Fibroblast of skin of scalp (primary cell): ENCODE measurements around the gene CCNO. TPM values are rescaled to one million over a fixed set of nuclear protein-coding genes. Genes with fewer than 3 reads are reported as not detected.

ENCODE experiments used
- DNase-seq: peaks from one replicate; pipeline ENCODE4 v3.0.0-alpha.2; 2013
- polyA plus RNA-seq, 2 experiments: library from polyadenylated mRNA; unstranded; fragments of 120-200 nt; gene quantifications; one replicate each; pipeline ENCODE4 v1.2.1, GENCODE V29; 2013; ENCODE audit not compliant: insufficient read length in 2 of 2

CCNO gene
- not detected for polyA plus RNA-seq (2013, experiment 1 of 2; ENCODE audit: insufficient read length)
- polyA plus RNA-seq (2013, experiment 2 of 2; ENCODE audit: insufficient read length), result not detected

- DNase-seq, result peak; percentile 59
These were observed at the start of gene CCNO for GRCh38 chr5:55232985-55233928. CCNO (minus strand) TSS chr5:55233608; CDS start chr5:55233523, 85 bp downstream.

- DNase-seq, result peak; percentile 58
These were observed 45.4 kb upstream of the CCNO start for GRCh38 chr5:55278778-55279177.

- no peak for DNase-seq
These were observed 43.4 kb upstream of the CCNO start for GRCh38 chr5:55276771-55277170.

GRCh38 chr5:55258339-55258738, 24.9 kb upstream of the CCNO start:
- no peak for DNase-seq

- no peak for DNase-seq
These were observed 21.4 kb upstream of the CCNO start for GRCh38 chr5:55254802-55255201.

GRCh38 chr5:55250064-55250463, 16.7 kb upstream of the CCNO start:
- no peak for DNase-seq

GRCh38 chr5:55241746-55242145, 8.3 kb upstream of the CCNO start:
- no peak for DNase-seq

GRCh38 chr5:55236800-55237199, 3.4 kb upstream of the CCNO start:
- no peak for DNase-seq

GRCh38 chr5:55234121-55234700, 803 bp upstream of the CCNO start:
- no peak for DNase-seq

GRCh38 chr5:55232271-55232984, 980 bp downstream of the CCNO start:
- DNase-seq, result no peak

GRCh38 chr5:55231919-55232270, 1.5 kb downstream of the CCNO start:
- DNase-seq, result no peak

GRCh38 chr5:55231029-55231918, 2.1 kb downstream of the CCNO start:
- DNase-seq, result no peak

- DNase-seq, result no peak
These were observed 3.2 kb downstream of the CCNO start for GRCh38 chr5:55230086-55230629.

- no peak for DNase-seq
These were observed 5.6 kb downstream of the CCNO start for GRCh38 chr5:55227664-55228430.

GRCh38 chr5:55226934-55227663, 6.3 kb downstream of the CCNO start, which contains the start of gene MCIDAS:
MCIDAS (minus strand) TSS chr5:55227315; CDS start chr5:55227138, 177 bp downstream.
- peak; percentile 27 for DNase-seq

GRCh38 chr5:55226027-55226933, 7.1 kb downstream of the CCNO start:
- DNase-seq, result peak; percentile 28

- no peak for DNase-seq
These were observed 8.1 kb downstream of the CCNO start for GRCh38 chr5:55225346-55225745.

- DNase-seq, result no peak
These were observed 9.6 kb downstream of the CCNO start for GRCh38 chr5:55223812-55224240.
